ENCODE data around the gene VAMP5. TPM values are rescaled to one million over a fixed set of nuclear protein-coding genes. Genes with fewer than 3 reads are reported as not detected.

VAMP5 gene
- total RNA-seq, 1 donor from 2014 or later, result 87.0 TPM

- peaks cover 46% of the 10 kb centered on the region for H3K36me3 ChIP-seq
- no peak overlapping the region for H3K4me3 ChIP-seq
- peaks cover 51% of the 10 kb centered on the region for H3K4me1 ChIP-seq
- no peaks in the 10 kb centered on the region for H3K27me3 ChIP-seq (ENCODE audit: low read depth)
- intact Hi-C loops (cut with DNase I), result no loop called here
- TF ChIP-seq, protein P1, sequence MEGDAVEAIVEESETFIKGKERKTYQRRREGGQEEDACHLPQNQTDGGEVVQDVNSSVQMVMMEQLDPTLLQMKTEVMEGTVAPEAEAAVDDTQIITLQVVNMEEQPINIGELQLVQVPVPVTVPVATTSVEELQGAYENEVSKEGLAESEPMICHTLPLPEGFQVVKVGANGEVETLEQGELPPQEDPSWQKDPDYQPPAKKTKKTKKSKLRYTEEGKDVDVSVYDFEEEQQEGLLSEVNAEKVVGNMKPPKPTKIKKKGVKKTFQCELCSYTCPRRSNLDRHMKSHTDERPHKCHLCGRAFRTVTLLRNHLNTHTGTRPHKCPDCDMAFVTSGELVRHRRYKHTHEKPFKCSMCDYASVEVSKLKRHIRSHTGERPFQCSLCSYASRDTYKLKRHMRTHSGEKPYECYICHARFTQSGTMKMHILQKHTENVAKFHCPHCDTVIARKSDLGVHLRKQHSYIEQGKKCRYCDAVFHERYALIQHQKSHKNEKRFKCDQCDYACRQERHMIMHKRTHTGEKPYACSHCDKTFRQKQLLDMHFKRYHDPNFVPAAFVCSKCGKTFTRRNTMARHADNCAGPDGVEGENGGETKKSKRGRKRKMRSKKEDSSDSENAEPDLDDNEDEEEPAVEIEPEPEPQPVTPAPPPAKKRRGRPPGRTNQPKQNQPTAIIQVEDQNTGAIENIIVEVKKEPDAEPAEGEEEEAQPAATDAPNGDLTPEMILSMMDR (IDR thresholded peaks at IDR 0.05), result no peak
- no peak overlapping the region for H3K27ac ChIP-seq
- DNase-seq (no peak), ATAC-seq (no peak)
- no peaks in the 10 kb centered on the region for H3K9me3 ChIP-seq
Observed at GRCh38 chr2:85598594-85599340, 14.5 kb downstream of the VAMP5 start.

- peaks cover 51% of the 10 kb centered on the region for H3K4me1 ChIP-seq
- H3K9me3 ChIP-seq, result no peaks in the 10 kb centered on the region
- peaks cover 46% of the 10 kb centered on the region for H3K36me3 ChIP-seq
- intact Hi-C loops (cut with DNase I), result no loop called here
- no peaks in the 10 kb centered on the region for H3K27me3 ChIP-seq (ENCODE audit: low read depth)
- no peak for ATAC-seq
- TF ChIP-seq, protein P1 (IDR thresholded peaks at IDR 0.05), result no peak
- H3K4me3 ChIP-seq, result no peak overlapping the region
- H3K27ac ChIP-seq, result no peak overlapping the region
- DNase-seq, result no peak
Observed at GRCh38 chr2:85599468-85600234, 15.4 kb downstream of the VAMP5 start.

GRCh38 chr2:85600235-85600575 is 16.0 kb downstream of the VAMP5 start:
- ATAC-seq, result no peak
- TF ChIP-seq, protein P1 (IDR thresholded peaks at IDR 0.05), result no peak
- intact Hi-C loops (cut with DNase I), result no loop called here
- no peak for DNase-seq
- Histone ChIP-seq H3K27me3 (ENCODE audit: low read depth) (no peaks in the 10 kb centered on the region), H3K4me3 (no peak overlapping the region), H3K36me3 (peaks cover 46% of the 10 kb centered on the region), H3K27ac (no peak overlapping the region), H3K4me1 (peaks cover 52% of the 10 kb centered on the region), H3K9me3 (no peaks in the 10 kb centered on the region)

- H3K9me3 ChIP-seq, result no peaks in the 10 kb centered on the region
- TF ChIP-seq, protein P1 (IDR thresholded peaks at IDR 0.05), result no peak
- no peaks in the 10 kb centered on the region for H3K27me3 ChIP-seq (ENCODE audit: low read depth)
- peak overlapping the region; percentile 90 for H3K27ac ChIP-seq
- ATAC-seq (no peak), DNase-seq (no peak)
- H3K36me3 ChIP-seq, result peaks cover 46% of the 10 kb centered on the region
- intact Hi-C loops (cut with DNase I), result no loop called here
- H3K4me3 ChIP-seq, result peak overlapping the region; percentile 82
- H3K4me1 ChIP-seq, result peaks cover 60% of the 10 kb centered on the region
Observed at GRCh38 chr2:85600951-85601770, 16.9 kb downstream of the VAMP5 start.

DNA sequence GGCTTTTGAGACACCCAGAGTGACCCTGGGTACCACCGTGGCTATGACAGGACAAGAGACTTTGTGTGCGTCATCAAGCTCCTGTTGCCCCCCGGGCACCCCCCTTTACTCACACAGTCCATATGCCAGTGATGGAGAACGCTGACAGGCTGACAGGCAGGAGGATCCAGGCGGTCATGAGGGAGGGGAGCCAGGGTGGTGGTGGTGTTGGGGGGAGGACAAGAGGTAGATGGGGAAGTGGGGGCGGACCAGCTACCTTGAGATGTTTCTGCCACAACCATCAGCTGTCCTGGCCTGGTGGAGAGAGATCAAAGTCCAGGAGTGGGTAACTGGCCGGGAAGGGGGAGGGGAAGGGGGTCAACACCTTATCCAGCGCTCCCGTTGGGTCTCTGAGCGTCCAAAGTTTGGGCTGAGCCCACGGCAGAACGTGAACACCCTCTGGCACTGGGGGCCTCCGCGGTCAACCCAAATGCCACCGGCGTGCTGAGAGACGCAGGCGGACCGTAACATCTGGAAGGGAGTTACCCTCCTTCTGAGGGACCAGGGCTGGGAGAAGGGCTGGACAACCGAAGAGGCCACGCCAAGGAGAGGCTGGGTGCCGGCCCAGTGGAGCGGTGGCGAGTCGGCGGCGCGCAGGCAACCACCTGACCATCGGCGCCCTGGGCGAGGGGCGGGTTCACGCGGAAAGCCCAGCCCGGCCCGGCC is 17.7 kb downstream of the VAMP5 start:
- Histone ChIP-seq H3K4me3 (peak overlapping the region; percentile 82), H3K9me3 (no peaks in the 10 kb centered on the region), H3K27ac (peak overlapping the region; percentile 90), H3K36me3 (peaks cover 41% of the 10 kb centered on the region), H3K4me1 (peaks cover 60% of the 10 kb centered on the region), H3K27me3 (ENCODE audit: low read depth) (no peaks in the 10 kb centered on the region)
- DNase-seq (peak; percentile 83), ATAC-seq (peak; percentile 76 to 78)
- TF ChIP-seq, protein P1 (IDR thresholded peaks at IDR 0.05), result no peak
- intact Hi-C loops (cut with DNase I), result no loop called here
